Spleen (tissue), 13 donors: ENCODE data around the gene INA. TPM values are rescaled to one million over a fixed set of nuclear protein-coding genes. Genes with fewer than 3 reads are reported as not detected.

Experiments used
- DNase-seq: peaks from one replicate; pipeline ENCODE4 v3.0.0-alpha.2; 2020
- H3K27ac ChIP-seq, 8 donors: fragments of 200-600 bp; sonication (generic) in 7 of 8; 1 replicate in 4 of 8; 2 replicates in 4 of 8; pipeline versions ENCODE4 v1.5.0 to v1.8.0; 2016 to 2021; ENCODE audit warnings: inconsistent platforms in 4 of 8, mild to moderate bottlenecking in 4 of 8, moderate library complexity in 1 of 8
- H3K27me3 ChIP-seq, 7 donors: fragments of 200-600 bp; sonication (generic) in 6 of 7; replicated peaks in 1 of 7; 1 replicate in 4 of 7; 2 replicates in 3 of 7; pipeline versions ENCODE4 v1.5.0 to v1.8.0; 2016 to 2021; ENCODE audit warnings: inconsistent platforms in 3 of 7, mild to moderate bottlenecking in 1 of 7
- H3K36me3 ChIP-seq, 6 donors: fragments of 200-600 bp; sonication (generic) in 5 of 6; 1 replicate in 4 of 6; 2 replicates in 2 of 6; pipeline versions ENCODE4 v1.5.0 to v1.8.0; 2016 to 2021; ENCODE audit warnings: inconsistent platforms in 2 of 6
- H3K4me1 ChIP-seq, 6 donors: fragments of 200-600 bp; sonication (generic) in 5 of 6; 1 replicate in 3 of 6; 2 replicates in 3 of 6; pipeline versions ENCODE4 v1.5.0 to v1.8.0; 2016 to 2021; ENCODE audit warnings: inconsistent platforms in 3 of 6
- H3K4me3 ChIP-seq, 8 donors: fragments of 200-600 bp; sonication (generic) in 7 of 8; 1 replicate in 4 of 8; 2 replicates in 4 of 8; pipeline versions ENCODE4 v1.5.0 to v1.8.0; 2016 to 2021; ENCODE audit warnings: inconsistent platforms in 4 of 8, mild to moderate bottlenecking in 4 of 8, moderate library complexity in 2 of 8
- H3K9me3 ChIP-seq, 8 donors: fragments of 200-600 bp; sonication (generic) in 7 of 8; 1 replicate in 4 of 8; 2 replicates in 4 of 8; pipeline versions ENCODE4 v1.5.0 to v1.8.0; 2016 to 2021; ENCODE audit warnings: inconsistent platforms in 4 of 8
- POLR2A ChIP-seq, 3 donors: fragments of 450-650 bp; IDR thresholded peaks; one replicate each; pipeline ENCODE4 v1.5.1; 2017; ENCODE audit warnings: antibody characterized with exemption in 3 of 3, mild to moderate bottlenecking in 1 of 3
- POLR2AphosphoS5 ChIP-seq, 3 donors: sonication (generic); formaldehyde crosslinking; IDR thresholded peaks; one replicate each; pipeline ENCODE4 v1.5.1; 2017; ENCODE audit warnings: antibody characterized with exemption in 3 of 3
- WGBS, 5 donors: extraction: QIAGEN DNeasy Blood & Tissue Kit in 3 of 5; methylation state at CpG; one replicate each; pipeline versions ENCODE4 v1.1.5 to v1.1.7; 2013 to 2018; 5-methylcytosine and 5-hydroxymethylcytosine counted together
- intact Hi-C: fragments of 100-400 bp; cut with DNase I; formaldehyde crosslinking; loops from one replicate; pipeline ENCODE4 v1.15.0; 2023; ENCODE audit warnings: low total_unique reads
- long read RNA-seq, 2 donors: transcript quantifications; one replicate each; lab custom pipeline, GENCODE V29; 2026
- polyA plus RNA-seq, 3 donors: library from polyadenylated mRNA; stranded (reverse); fragments of 200-250 nt; gene quantifications; one replicate each; pipeline ENCODE4 v1.2.1, GENCODE V29; 2013
- total RNA-seq, 7 donors: library from RNA; depleted of rRNA in 3 of 7; stranded (reverse); fragments of >200 nt in 3 of 7; fragmentation: NEBNext Ultra II Directional in 4 of 7; extraction: Animal tissue kit (Norgen Biotek cat#: 25700) in 4 of 7; gene quantifications; one replicate each; pipeline versions ENCODE4 v1.1.0 to v1.2.1, GENCODE V29; 2016 to 2021
- TF ChIP-seq, protein P1 (sequence below), 11 experiments: fragments of 200-600 bp in 7 of 11; fragments of 450-650 bp in 4 of 11; sonication (generic) in 4 of 11; IDR thresholded peaks in 8 of 11; conservative IDR thresholded peaks in 3 of 11; 1 replicate in 7 of 11; 2 replicates in 4 of 11; pipeline versions ENCODE4 v1.4.0 to v1.8.0; 2016 to 2021; ENCODE audit warnings: antibody characterized with exemption in 11 of 11, inconsistent platforms in 4 of 11, mild to moderate bottlenecking in 1 of 11
- donor health status: healthy with polysubstance abuse.
- donor health status: DM: no; HTN: no; CAD: no; lungs with moderate emphysema.
- donor health status: DM: no; HTN: no; CAD: no.
- donor health status: Bipolar disorder and iron deficiency.
- donor health status: healthy.
- donor health status: DM: no; HTN: no; CAD: no.
- donor health status: DM: yes; HTN: yes; CAD: no.

Gene INA
- not detected for total RNA-seq
- under 1 TPM; 0.02 to 0.09 (median 0.03) TPM for polyA plus RNA-seq
- long read RNA-seq, donor 1 = 0 reads
- long read RNA-seq, donor 2 = 0 reads

DNA sequence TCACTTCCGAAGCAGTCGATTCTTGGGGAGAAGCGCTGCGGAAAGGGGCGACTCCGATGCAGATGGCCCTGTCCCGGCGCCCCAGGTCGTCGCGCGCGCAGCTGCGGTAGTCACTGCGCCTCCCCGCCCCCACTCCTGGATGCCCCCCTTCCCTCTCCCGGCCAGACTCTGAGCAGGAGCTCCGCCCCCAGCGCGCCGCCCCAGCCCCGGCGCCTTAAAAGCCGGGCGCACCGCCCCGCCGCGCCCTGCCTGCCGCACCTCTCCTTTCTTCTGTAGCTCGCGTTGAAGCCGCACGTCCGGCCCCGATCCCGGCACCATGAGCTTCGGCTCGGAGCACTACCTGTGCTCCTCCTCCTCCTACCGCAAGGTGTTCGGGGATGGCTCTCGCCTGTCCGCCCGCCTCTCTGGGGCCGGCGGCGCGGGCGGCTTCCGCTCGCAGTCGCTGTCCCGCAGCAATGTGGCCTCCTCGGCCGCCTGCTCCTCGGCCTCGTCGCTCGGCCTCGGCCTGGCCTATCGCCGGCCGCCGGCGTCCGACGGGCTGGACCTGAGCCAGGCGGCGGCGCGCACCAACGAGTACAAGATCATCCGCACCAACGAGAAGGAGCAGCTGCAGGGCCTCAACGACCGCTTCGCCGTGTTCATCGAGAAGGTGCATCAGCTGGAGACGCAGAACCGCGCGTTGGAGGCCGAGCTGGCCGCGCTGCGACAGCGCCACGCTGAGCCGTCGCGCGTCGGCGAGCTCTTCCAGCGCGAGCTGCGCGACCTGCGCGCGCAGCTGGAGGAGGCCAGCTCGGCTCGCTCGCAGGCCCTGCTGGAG lies at the start of gene INA:
TSS of gene INA (plus strand) at position 243 of the 817 bp plus-strand sequence. CDS start at position 317, 74 bp downstream.
- no peak for DNase-seq
- H3K4me3 ChIP-seq = peak within 1 kb of the TSS in 7 of 8 donors; percentile 21 to 60 (median 30)

DNA sequence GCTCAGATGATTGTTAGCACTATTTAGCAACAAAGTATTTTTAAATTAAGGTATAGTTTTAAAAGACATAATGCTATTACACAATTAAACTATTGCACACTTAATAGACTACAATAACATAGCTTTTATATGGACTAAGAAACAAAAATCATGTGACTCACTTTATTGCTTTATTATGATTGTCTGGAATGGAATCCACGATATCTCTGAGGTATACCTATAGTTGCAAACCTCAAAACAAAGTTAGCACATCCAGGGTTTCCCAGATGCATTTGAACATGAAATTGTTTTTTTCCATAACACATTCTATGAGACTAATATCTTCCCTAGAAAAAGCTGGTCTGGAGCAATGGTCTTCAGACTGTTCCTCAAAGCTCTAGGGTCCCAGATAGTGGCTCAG lies 49.5 kb upstream of the INA start:
- H3K27me3 ChIP-seq = no peaks in the 10 kb centered on the region
- no peak overlapping the region for H3K4me3 ChIP-seq
- peaks cover 6 to 27% (median 26%) of the 10 kb centered on the region in 8 donors for H3K9me3 ChIP-seq
- intact Hi-C loops = no loop called here
- DNase-seq = no peak
- TF ChIP-seq POLR2AphosphoS5 (IDR thresholded peaks at IDR 0.05) = no peak
- TF ChIP-seq POLR2A (IDR thresholded peaks at IDR 0.05) = no peak
- TF ChIP-seq, protein P1, sequence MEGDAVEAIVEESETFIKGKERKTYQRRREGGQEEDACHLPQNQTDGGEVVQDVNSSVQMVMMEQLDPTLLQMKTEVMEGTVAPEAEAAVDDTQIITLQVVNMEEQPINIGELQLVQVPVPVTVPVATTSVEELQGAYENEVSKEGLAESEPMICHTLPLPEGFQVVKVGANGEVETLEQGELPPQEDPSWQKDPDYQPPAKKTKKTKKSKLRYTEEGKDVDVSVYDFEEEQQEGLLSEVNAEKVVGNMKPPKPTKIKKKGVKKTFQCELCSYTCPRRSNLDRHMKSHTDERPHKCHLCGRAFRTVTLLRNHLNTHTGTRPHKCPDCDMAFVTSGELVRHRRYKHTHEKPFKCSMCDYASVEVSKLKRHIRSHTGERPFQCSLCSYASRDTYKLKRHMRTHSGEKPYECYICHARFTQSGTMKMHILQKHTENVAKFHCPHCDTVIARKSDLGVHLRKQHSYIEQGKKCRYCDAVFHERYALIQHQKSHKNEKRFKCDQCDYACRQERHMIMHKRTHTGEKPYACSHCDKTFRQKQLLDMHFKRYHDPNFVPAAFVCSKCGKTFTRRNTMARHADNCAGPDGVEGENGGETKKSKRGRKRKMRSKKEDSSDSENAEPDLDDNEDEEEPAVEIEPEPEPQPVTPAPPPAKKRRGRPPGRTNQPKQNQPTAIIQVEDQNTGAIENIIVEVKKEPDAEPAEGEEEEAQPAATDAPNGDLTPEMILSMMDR (IDR thresholded peaks at IDR 0.05 in 8 of 11, conservative IDR thresholded peaks at IDR 0.05 in 3 of 11) = no peak
- peak overlapping the region in 1 of 8 donors; percentile 81 for H3K27ac ChIP-seq
- H3K4me1 ChIP-seq = peaks cover 0 to 25% (median 0%) of the 10 kb centered on the region in 6 donors
- WGBS, 5 donors = 64 to 97% (median 92%) methylated on average over 1 of the region's 1 CpG
- H3K36me3 ChIP-seq = no peaks in the 10 kb centered on the region

More for the DNA sequence above, at the start of gene INA:
- Histone ChIP-seq H3K4me1 (peaks cover 7 to 25% (median 17%) of the 10 kb centered on the region in 6 donors), H3K27ac (no peak within 1 kb of the TSS), H3K27me3 (peaks cover 0 to 89% (median 55%) of the 10 kb centered on the region in 7 donors), H3K36me3 (no peaks in the 10 kb centered on the region), H3K9me3 (peaks cover 0 to 3% (median 0%) of the 10 kb centered on the region in 8 donors)
- 1 to 3% (median 2%) methylated on average over 19 to 105 of the region's 105 CpGs for WGBS, 5 donors
- TF ChIP-seq, protein P1 (IDR thresholded peaks at IDR 0.05 in 8 of 11, conservative IDR thresholded peaks at IDR 0.05 in 3 of 11) = no peak
- no peak for TF ChIP-seq POLR2AphosphoS5 (IDR thresholded peaks at IDR 0.05)
- TF ChIP-seq POLR2A (IDR thresholded peaks at IDR 0.05) = no peak
- intact Hi-C loops = no loop called here

DNA sequence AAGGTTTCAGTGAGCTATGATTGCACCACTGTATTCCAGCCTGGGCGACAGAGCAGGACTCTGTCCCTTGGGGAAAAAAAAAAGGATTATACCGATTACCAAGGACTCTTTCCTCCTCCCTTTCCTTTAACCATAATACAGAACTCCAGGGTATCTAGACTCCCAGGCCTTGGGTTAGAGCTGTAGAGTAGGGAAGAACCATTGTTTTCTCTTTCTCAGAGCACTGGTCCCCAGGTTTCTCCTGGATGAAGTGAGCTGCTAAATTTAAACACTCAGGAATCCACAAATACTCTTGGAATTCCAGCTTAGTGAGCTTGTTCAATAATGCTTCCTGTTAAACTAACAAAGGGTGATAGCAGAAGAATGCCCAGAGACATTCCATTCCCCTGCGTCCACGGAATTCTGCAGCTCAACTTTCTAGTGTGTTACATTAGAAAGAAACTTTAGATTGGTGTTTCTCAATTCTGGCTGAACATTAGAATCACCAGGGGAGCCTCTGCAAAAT lies 45.8 kb upstream of the INA start:
- TF ChIP-seq POLR2AphosphoS5 (IDR thresholded peaks at IDR 0.05) (no peak), POLR2A (IDR thresholded peaks at IDR 0.05) (no peak)
- TF ChIP-seq, protein P1 (IDR thresholded peaks at IDR 0.05 in 8 of 11, conservative IDR thresholded peaks at IDR 0.05 in 3 of 11) = no peak
- Histone ChIP-seq H3K27ac (peak overlapping the region in 1 of 8 donors; percentile 13), H3K4me1 (peaks cover 0 to 21% (median 0%) of the 10 kb centered on the region in 6 donors), H3K9me3 (no peaks in the 10 kb centered on the region), H3K36me3 (no peaks in the 10 kb centered on the region), H3K27me3 (no peaks in the 10 kb centered on the region), H3K4me3 (no peak overlapping the region)
- intact Hi-C loops = no loop called here
- DNase-seq = no peak
- 68 to 78% (median 74%) methylated on average over 4 of the region's 4 CpGs for WGBS, 5 donors

DNA sequence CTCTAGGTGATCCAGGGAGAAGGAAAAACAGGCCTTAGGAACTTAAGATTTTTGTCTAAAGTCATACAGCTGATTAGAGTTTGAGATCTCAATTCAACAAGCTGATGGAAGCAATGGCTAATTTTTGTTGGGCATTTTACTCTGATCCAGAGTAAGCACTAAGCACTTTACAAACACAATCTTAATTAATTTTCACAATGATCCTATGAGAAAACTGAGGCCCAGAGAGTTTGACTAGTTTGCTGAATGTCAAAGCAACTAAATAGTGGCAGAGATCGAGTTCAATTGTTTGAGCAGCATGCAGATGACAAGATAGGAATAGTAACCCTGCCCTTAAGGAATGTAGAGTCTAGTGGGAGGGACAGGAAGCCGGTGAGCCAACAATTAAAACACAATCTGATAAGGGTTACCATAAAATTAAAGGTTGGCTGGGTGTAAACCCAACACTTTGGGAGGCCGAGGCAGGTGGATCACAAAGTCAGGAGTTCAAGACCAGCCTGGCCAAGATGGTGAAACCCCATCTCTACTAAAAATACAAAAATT lies 44.7 kb upstream of the INA start:
- 74 to 89% (median 85%) methylated on average over 3 of the region's 3 CpGs for WGBS, 5 donors
- Histone ChIP-seq H3K36me3 (no peaks in the 10 kb centered on the region), H3K27me3 (no peaks in the 10 kb centered on the region), H3K27ac (no peak overlapping the region), H3K4me1 (peaks cover 0 to 10% (median 0%) of the 10 kb centered on the region in 6 donors), H3K9me3 (no peaks in the 10 kb centered on the region), H3K4me3 (no peak overlapping the region)
- TF ChIP-seq POLR2A (IDR thresholded peaks at IDR 0.05) = no peak
- TF ChIP-seq POLR2AphosphoS5 (IDR thresholded peaks at IDR 0.05) = no peak
- TF ChIP-seq, protein P1 (IDR thresholded peaks at IDR 0.05 in 8 of 11, conservative IDR thresholded peaks at IDR 0.05 in 3 of 11) = no peak
- DNase-seq = no peak
- intact Hi-C loops = no loop called here
